ENCODE data around the gene KANSL1L.

The KANSL1L gene

GRCh38 chr2:210072493-210072892, 98.7 kb downstream of the KANSL1L start:
- no peak for DNase-seq (ENCODE audit: low spot score)

GRCh38 chr2:210063306-210063705, 107.9 kb downstream of the KANSL1L start:
- DNase-seq (ENCODE audit: low spot score), result no peak

- no peak for DNase-seq (ENCODE audit: low spot score)
Measured at GRCh38 chr2:210055825-210056224, 115.4 kb downstream of the KANSL1L start.

- DNase-seq (ENCODE audit: low spot score), result no peak
Measured at GRCh38 chr2:210054696-210055095, 116.5 kb downstream of the KANSL1L start.

- DNase-seq (ENCODE audit: low spot score), result no peak
Measured at GRCh38 chr2:210050885-210051284, 120.3 kb downstream of the KANSL1L start.

- DNase-seq (ENCODE audit: low spot score), result no peak
Measured at GRCh38 chr2:210049831-210050230, 121.4 kb downstream of the KANSL1L start.

- DNase-seq (ENCODE audit: low spot score), result no peak
Measured at GRCh38 chr2:210046851-210047500, 124.2 kb downstream of the KANSL1L start.

- no peak for DNase-seq (ENCODE audit: low spot score)
Measured at GRCh38 chr2:210038078-210038477, 133.1 kb downstream of the KANSL1L start.

- no peak for DNase-seq (ENCODE audit: low spot score)
Measured at GRCh38 chr2:210035679-210036078, 135.5 kb downstream of the KANSL1L start.

GRCh38 chr2:210034087-210034683, 137.0 kb downstream of the KANSL1L start:
- no peak for DNase-seq (ENCODE audit: low spot score)

- no peak for DNase-seq (ENCODE audit: low spot score)
Measured at GRCh38 chr2:210028178-210028577, 143.0 kb downstream of the KANSL1L start.

GRCh38 chr2:210027608-210028007, 143.6 kb downstream of the KANSL1L start:
- no peak for DNase-seq (ENCODE audit: low spot score)

GRCh38 chr2:210022824-210023223, 148.4 kb downstream of the KANSL1L start:
- no peak for DNase-seq (ENCODE audit: low spot score)

- DNase-seq (ENCODE audit: low spot score), result no peak
Measured at GRCh38 chr2:210020138-210020537, 151.1 kb downstream of the KANSL1L start.

- DNase-seq (ENCODE audit: low spot score), result no peak
Measured at GRCh38 chr2:210009896-210010295, 161.3 kb downstream of the KANSL1L start.

GRCh38 chr2:210009126-210009525, 162.1 kb downstream of the KANSL1L start:
- no peak for DNase-seq (ENCODE audit: low spot score)

- no peak for DNase-seq (ENCODE audit: low spot score)
Measured at GRCh38 chr2:210007895-210008294, 163.3 kb downstream of the KANSL1L start.

- DNase-seq (ENCODE audit: low spot score), result no peak
Measured at GRCh38 chr2:210004881-210005280, 166.3 kb downstream of the KANSL1L start.

- no peak for DNase-seq (ENCODE audit: low spot score)
Measured at GRCh38 chr2:210003359-210003758, 167.8 kb downstream of the KANSL1L start.

GRCh38 chr2:210002158-210003157, 168.8 kb downstream of the KANSL1L start, which contains the start of gene RPE:
Gene RPE, plus strand, starts transcription at chr2:210002638. Its CDS starts 24 bp downstream, at chr2:210002662.
- peak; percentile 98 for DNase-seq (ENCODE audit: low spot score)

- DNase-seq (ENCODE audit: low spot score), result no peak
Measured at GRCh38 chr2:210000464-210001324, 170.5 kb downstream of the KANSL1L start.

- DNase-seq (ENCODE audit: low spot score), result no peak
Measured at GRCh38 chr2:209998596-209998995, 172.6 kb downstream of the KANSL1L start.
